B cell (primary cell): ENCODE results near the gene MTCL3.

ENCODE experiments used
- ATAC-seq: fragments of 200-7000 bp; cut with Tn5 transposase; one replicate; pipeline ENCODE4 v1.10.0; 2021; ENCODE audit warnings: low read depth, mild to moderate bottlenecking, moderate number of reproducible peaks, moderate library complexity
- CTCF ChIA-PET: fragments of 350-600 bp; sonication (Branson Sonifier 250); formaldehyde crosslinking; loops from one replicate; lab custom pipeline; 2021; ENCODE audit warnings: antibody characterized with exemption, inconsistent platforms; lab: Charles Lee
- POLR2A ChIA-PET: fragments of 350-600 bp; sonication (Branson Sonifier 250); formaldehyde crosslinking; loops from one replicate; lab custom pipeline; 2021; ENCODE audit warnings: antibody characterized with exemption; lab: Charles Lee
- DNase-seq: peaks from one replicate; pipeline ENCODE4 v3.0.0; 2013
- H2AFZ ChIP-seq: 2 replicates; pipeline ENCODE4 v1.6.1; 2012; ENCODE audit warnings: mild to moderate bottlenecking, low read depth, low read length; ENCODE audit not compliant: insufficient read depth, poor library complexity, severe bottlenecking
- H3K27ac ChIP-seq, 2 donors: 1 replicate in 1 of 2; 2 replicates in 1 of 2; pipeline ENCODE4 v1.5.1; 2012 to 2013; ENCODE audit warnings: low read length in 2 of 2, mild to moderate bottlenecking in 2 of 2, moderate library complexity in 1 of 2
- H3K27me3 ChIP-seq, 4 experiments: fragments of 200-600 bp in 1 of 4; sonication (generic) in 1 of 4; replicated peaks in 1 of 4; 1 replicate in 2 of 4; 2 replicates in 2 of 4; pipeline versions ENCODE4 v1.6.1 to v1.7.0; 2013 to 2016; ENCODE audit warnings: low read length in 3 of 4, mild to moderate bottlenecking in 2 of 4, mixed read lengths in 1 of 4, moderate library complexity in 1 of 4; ENCODE audit not compliant: insufficient read depth in 4 of 4, control insufficient read depth in 3 of 4; ENCODE audit errors: control extremely low read depth in 1 of 4
- H3K36me3 ChIP-seq, 2 experiments: replicated peaks in 1 of 2; 1 replicate in 1 of 2; 2 replicates in 1 of 2; pipeline versions ENCODE4 v1.6.1 to v1.7.1; 2013; ENCODE audit warnings: low read length in 1 of 2; ENCODE audit not compliant: insufficient read depth in 2 of 2, control insufficient read depth in 1 of 2; ENCODE audit errors: control extremely low read depth in 1 of 2, extremely low read depth in 1 of 2
- H3K4me1 ChIP-seq, 2 donors: fragments of 200-600 bp in 1 of 2; sonication (generic) in 1 of 2; 1 replicate in 1 of 2; 2 replicates in 1 of 2; pipeline versions ENCODE4 v1.5.1 to v1.6.1; 2013 to 2017; ENCODE audit warnings: low read length in 2 of 2; ENCODE audit not compliant: control insufficient read depth in 2 of 2, insufficient read depth in 2 of 2
- H3K4me2 ChIP-seq: replicated peaks from 2 replicates; pipeline ENCODE3; 2012; ENCODE audit warnings: mild to moderate bottlenecking, low read depth, low read length; ENCODE audit not compliant: poor library complexity, severe bottlenecking
- H3K4me3 ChIP-seq, 5 experiments: fragments of 200-600 bp in 1 of 5; sonication (generic) in 1 of 5; 1 replicate in 3 of 5; 2 replicates in 2 of 5; pipeline versions ENCODE4 v1.5.1 to v1.7.0; 2011 to 2016; ENCODE audit warnings: low read length in 4 of 5, mild to moderate bottlenecking in 4 of 5, low read depth in 2 of 5, control low read depth in 1 of 5, moderate library complexity in 1 of 5; ENCODE audit not compliant: insufficient read depth in 1 of 5; ENCODE audit errors: control extremely low read depth in 1 of 5, extremely low read depth in 1 of 5
- H3K79me2 ChIP-seq: fragments of 200-600 bp; sonication (generic); one replicate; pipeline ENCODE4 v1.6.0; 2016; ENCODE audit warnings: low read length; ENCODE audit not compliant: control insufficient read depth, insufficient read depth
- H3K9ac ChIP-seq: fragments of 200-600 bp; sonication (generic); 2 replicates; pipeline ENCODE4 v1.6.1; 2017; ENCODE audit warnings: mild to moderate bottlenecking, low read length, moderate library complexity
- H3K9me3 ChIP-seq, 3 donors: one replicate each; pipeline versions ENCODE4 v1.6.1 to v1.7.1; 2013; ENCODE audit warnings: low read length in 2 of 3; ENCODE audit not compliant: control insufficient read depth in 2 of 3, insufficient read depth in 1 of 3; ENCODE audit errors: control extremely low read depth in 1 of 3
- H4K20me1 ChIP-seq: 2 replicates; pipeline ENCODE4 v1.6.0; 2012; ENCODE audit warnings: mild to moderate bottlenecking, low read length; ENCODE audit not compliant: insufficient read depth, control insufficient read depth, poor library complexity, severe bottlenecking
- H3K27ac Mint-ChIP-seq: one replicate; pipeline ENCODE4 v1.8.0; 2021; ENCODE audit warnings: mixed read lengths
- H3K27me3 Mint-ChIP-seq: one replicate; pipeline ENCODE4 v1.8.0; 2021; ENCODE audit warnings: mixed read lengths
- H3K4me1 Mint-ChIP-seq: one replicate; pipeline ENCODE4 v1.8.0; 2021; ENCODE audit warnings: mixed read lengths
- H3K4me3 Mint-ChIP-seq: one replicate; pipeline ENCODE4 v1.8.0; 2021; ENCODE audit warnings: mixed read lengths
- H3K9me3 Mint-ChIP-seq: one replicate; pipeline ENCODE4 v1.8.0; 2022; ENCODE audit warnings: mixed read lengths; ENCODE audit not compliant: insufficient read depth
- CTCF ChIP-seq: fragments of 200-600 bp; IDR thresholded peaks from one replicate; pipeline ENCODE4 v1.8.0; 2022; ENCODE audit warnings: antibody characterized with exemption, mild to moderate bottlenecking
- EZH2 ChIP-seq: IDR thresholded peaks from 2 replicates; pipeline ENCODE4 v1.6.1; 2012; ENCODE audit warnings: borderline replicate concordance, low read depth, mild to moderate bottlenecking, moderate library complexity, low read length; ENCODE audit not compliant: insufficient read depth, poor library complexity, severe bottlenecking
- WGBS: methylation state at CpG from one replicate; pipeline ENCODE4 v1.1.5; 2013; ENCODE audit warnings: missing lambda C conversion rate; ENCODE audit not compliant: insufficient coverage; 5-methylcytosine and 5-hydroxymethylcytosine counted together
- intact Hi-C: fragments of 100-400 bp; cut with micrococcal nuclease; formaldehyde crosslinking; loops from one replicate; pipeline ENCODE4 v1.10.0; 2022

MTCL3 gene

GRCh38 chr6:127447780-127448179 lies 71.4 kb downstream of the MTCL3 start:
- TF ChIP-seq CTCF: no peak
- TF ChIP-seq EZH2: no peak
- H3K79me2 ChIP-seq: no peaks in the 10 kb centered on the region
- intact Hi-C loops: no loop called here
- no peaks in the 10 kb centered on the region for H3K9me3 Mint-ChIP-seq
- H3K9ac ChIP-seq: no peak overlapping the region
- peaks cover 4% of the 10 kb centered on the region for H3K27me3 Mint-ChIP-seq
- H3K4me1 Mint-ChIP-seq: no peaks in the 10 kb centered on the region
- H3K36me3 ChIP-seq: no peaks in the 10 kb centered on the region
- ATAC-seq (no peak), DNase-seq (no peak)
- no peak overlapping the region for H3K4me3 Mint-ChIP-seq
- ChIA-PET CTCF (interaction anchor here (1.1 to 1.3 kb wide), 2 partner anchors 13 to 69 kb away, joined by 3 read pairs; no protein-coding TSS in a partner anchor), POLR2A (no interaction called here)
- no peak overlapping the region for H3K4me3 ChIP-seq
- H2AFZ ChIP-seq: no peak overlapping the region
- no peak overlapping the region for H3K27ac ChIP-seq
- H4K20me1 ChIP-seq: no peaks in the 10 kb centered on the region
- H3K9me3 ChIP-seq: no peaks in the 10 kb centered on the region
- H3K27me3 ChIP-seq: no peaks in the 10 kb centered on the region
- no peaks in the 10 kb centered on the region for H3K4me1 ChIP-seq
- H3K4me2 ChIP-seq: no peak overlapping the region
- H3K27ac Mint-ChIP-seq: no peak overlapping the region

GRCh38 chr6:127446356-127446755 lies 72.8 kb downstream of the MTCL3 start:
- no peaks in the 10 kb centered on the region for H3K4me1 ChIP-seq
- CTCF ChIA-PET: no interaction called here

More at GRCh38 chr6:127446356-127446755, 72.8 kb downstream of the MTCL3 start:
- no peak overlapping the region for H2AFZ ChIP-seq
- H3K27me3 Mint-ChIP-seq: peaks cover 4% of the 10 kb centered on the region
- no peaks in the 10 kb centered on the region for H3K4me1 Mint-ChIP-seq
- no peaks in the 10 kb centered on the region for H3K79me2 ChIP-seq
- no peak for TF ChIP-seq CTCF
- DNase-seq (no peak), ATAC-seq (no peak)
- no peak overlapping the region for H3K27ac Mint-ChIP-seq
- no peaks in the 10 kb centered on the region for H3K9me3 Mint-ChIP-seq
- no peak overlapping the region for H3K27ac ChIP-seq
- no peaks in the 10 kb centered on the region for H3K36me3 ChIP-seq
- H3K9ac ChIP-seq: no peak overlapping the region
- H3K4me2 ChIP-seq: no peak overlapping the region
- POLR2A ChIA-PET: no interaction called here
- intact Hi-C loops: no loop called here
- 92% methylated on average over 4 of the region's 7 CpGs for WGBS
- no peaks in the 10 kb centered on the region for H3K27me3 ChIP-seq
- H3K4me3 Mint-ChIP-seq: no peak overlapping the region
- H4K20me1 ChIP-seq: no peaks in the 10 kb centered on the region
- no peaks in the 10 kb centered on the region for H3K9me3 ChIP-seq
- no peak overlapping the region for H3K4me3 ChIP-seq
